ENCODE results near the gene PLBD1.

The PLBD1 gene

DNA sequence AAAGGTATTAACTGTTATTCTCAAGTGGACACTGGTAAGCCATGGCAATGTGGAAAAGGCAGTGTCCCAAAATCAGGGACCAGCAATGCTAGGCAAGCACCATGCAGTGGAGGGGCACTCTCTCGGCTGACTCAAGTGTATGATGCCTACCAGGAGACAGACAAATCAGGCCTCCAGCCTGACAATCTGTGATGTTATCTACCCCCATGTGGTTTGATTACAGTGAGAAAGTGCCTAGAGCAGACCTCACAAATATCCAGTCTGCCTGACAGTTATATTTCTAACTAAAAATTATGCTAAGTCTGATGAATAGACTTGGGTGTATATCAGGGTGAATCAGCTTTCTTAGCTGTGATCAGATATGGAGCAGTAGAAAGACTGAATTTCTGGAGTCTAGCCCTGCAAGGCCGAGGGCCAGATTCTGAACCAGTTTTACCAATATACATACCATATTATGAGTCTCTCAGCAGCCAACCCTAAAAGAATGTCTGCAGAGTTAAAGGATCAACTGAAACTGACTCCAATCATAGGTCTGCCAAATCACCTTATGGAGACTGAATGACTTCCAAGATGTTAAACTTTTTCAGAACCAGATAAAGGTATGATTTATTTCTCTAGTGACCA is 3.2 kb downstream of the PLBD1 start:
- no peak for TF ChIP-seq ZFX (IDR thresholded peaks at IDR 0.05)
- TF ChIP-seq, protein P1, sequence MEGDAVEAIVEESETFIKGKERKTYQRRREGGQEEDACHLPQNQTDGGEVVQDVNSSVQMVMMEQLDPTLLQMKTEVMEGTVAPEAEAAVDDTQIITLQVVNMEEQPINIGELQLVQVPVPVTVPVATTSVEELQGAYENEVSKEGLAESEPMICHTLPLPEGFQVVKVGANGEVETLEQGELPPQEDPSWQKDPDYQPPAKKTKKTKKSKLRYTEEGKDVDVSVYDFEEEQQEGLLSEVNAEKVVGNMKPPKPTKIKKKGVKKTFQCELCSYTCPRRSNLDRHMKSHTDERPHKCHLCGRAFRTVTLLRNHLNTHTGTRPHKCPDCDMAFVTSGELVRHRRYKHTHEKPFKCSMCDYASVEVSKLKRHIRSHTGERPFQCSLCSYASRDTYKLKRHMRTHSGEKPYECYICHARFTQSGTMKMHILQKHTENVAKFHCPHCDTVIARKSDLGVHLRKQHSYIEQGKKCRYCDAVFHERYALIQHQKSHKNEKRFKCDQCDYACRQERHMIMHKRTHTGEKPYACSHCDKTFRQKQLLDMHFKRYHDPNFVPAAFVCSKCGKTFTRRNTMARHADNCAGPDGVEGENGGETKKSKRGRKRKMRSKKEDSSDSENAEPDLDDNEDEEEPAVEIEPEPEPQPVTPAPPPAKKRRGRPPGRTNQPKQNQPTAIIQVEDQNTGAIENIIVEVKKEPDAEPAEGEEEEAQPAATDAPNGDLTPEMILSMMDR (conservative IDR thresholded peaks at IDR 0.05), result no peak
- peak overlapping the region; percentile 26; the same call in 1 of the 2 replicates for H3K27ac ChIP-seq

DNA sequence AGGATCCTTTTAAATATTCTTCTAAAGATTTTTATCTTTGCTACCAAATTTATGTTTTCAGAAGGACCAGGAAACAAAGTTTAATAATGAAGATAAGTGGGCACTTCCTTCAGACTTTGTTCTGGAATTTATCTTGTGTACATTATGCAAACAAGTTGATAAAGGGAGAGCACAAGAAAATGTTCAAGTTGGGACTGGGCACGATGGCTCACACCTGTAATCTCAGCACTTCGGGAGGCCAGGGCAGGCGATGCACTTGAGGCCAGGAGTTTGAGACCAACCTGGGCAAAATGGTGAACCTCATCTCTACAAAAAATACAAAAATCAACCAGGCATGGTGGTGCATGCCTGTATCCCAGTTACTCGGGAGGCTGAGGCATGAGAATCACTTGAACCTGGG is 4.6 kb downstream of the PLBD1 start:
- TF ChIP-seq ZFX (IDR thresholded peaks at IDR 0.05), result no peak
- TF ChIP-seq, protein P1 (conservative IDR thresholded peaks at IDR 0.05), result no peak
- peak overlapping the region; percentile 16; the same call in 1 of the 2 replicates for H3K27ac ChIP-seq

DNA sequence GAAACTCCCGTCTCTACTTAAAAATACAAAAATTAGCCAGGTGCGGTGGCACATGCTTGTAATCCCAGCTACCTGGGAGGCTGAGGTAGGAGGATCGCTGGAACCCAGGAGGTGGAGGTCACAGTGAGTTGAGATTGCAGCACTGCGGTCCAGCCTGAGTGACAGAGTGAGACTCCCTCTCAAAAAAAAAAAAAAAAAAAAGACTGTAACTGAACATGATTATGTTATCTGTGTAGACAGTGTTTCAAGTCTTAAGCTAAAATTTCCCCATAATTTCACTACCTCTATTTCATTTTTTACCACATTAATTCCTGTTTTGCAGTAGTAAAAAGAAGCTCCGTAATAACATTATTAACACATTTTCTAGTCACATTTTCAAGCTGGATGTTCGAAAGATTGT is 5.4 kb downstream of the PLBD1 start:
- no peak overlapping the region for H3K27ac ChIP-seq
- no peak for TF ChIP-seq ZFX (IDR thresholded peaks at IDR 0.05)
- TF ChIP-seq, protein P1 (conservative IDR thresholded peaks at IDR 0.05), result no peak

DNA sequence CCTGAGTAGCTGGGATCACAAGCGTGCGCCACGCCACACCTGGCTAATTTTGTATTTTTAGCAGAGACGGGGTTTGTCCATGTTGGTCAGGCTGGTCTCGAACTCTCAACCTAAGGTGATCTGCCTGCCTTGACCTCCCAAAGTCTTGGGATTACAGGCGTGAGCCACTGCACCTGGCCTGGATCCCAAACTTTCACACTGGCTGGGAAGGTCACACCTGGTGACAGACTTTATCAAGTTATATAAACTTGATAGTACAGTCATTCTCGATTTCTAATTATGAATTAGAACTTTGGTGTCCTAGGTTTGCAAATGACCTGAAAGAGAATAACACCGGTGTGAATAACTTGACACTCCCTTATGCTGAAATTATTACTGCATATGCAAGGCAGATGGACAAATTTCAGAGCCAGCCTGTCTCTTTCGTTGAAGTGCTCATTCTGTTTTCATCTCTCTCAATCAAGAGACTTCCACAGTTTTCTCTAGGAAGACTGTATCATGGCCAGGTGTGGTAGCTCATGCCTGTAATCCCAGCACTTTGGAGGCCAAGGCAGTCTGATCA is 5.9 kb downstream of the PLBD1 start:
- H3K27ac ChIP-seq, result no peak overlapping the region
- TF ChIP-seq, protein P1 (conservative IDR thresholded peaks at IDR 0.05), result no peak
- TF ChIP-seq ZFX (IDR thresholded peaks at IDR 0.05), result no peak

DNA sequence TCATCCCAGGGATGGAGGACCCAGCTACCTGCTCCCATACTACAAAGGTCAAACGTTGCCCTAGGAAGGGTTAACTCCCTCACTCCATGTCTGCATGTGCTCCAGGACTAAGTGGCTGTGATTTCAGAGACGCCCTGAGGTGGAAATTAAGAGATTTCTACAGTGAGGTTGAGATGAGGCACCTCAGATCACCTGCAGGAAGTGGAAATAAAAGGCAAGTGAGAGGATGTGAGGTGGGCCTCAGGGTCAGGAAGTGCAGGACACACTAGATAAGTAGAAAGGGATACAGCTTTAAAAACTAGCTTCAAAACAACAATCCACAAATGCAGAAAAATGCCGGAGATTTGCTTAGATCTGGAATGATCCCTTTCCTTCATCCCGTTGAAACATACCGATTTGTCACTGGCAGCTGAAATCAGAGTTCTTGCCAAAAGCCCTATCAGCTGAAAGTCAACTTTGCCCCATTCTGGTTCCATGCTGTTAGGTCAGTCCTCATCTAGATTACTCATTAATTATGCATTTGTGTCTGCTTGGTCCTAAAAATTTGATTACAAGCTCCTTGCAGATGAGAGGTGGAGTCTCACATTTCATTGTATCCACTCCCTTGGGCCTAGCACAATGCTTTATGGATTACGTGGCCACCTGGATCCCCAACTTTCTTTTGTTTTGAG is 6.6 kb downstream of the PLBD1 start:
- H3K27ac ChIP-seq, result no peak overlapping the region
- no peak for TF ChIP-seq ZFX (IDR thresholded peaks at IDR 0.05)
- TF ChIP-seq, protein P1 (conservative IDR thresholded peaks at IDR 0.05), result no peak

DNA sequence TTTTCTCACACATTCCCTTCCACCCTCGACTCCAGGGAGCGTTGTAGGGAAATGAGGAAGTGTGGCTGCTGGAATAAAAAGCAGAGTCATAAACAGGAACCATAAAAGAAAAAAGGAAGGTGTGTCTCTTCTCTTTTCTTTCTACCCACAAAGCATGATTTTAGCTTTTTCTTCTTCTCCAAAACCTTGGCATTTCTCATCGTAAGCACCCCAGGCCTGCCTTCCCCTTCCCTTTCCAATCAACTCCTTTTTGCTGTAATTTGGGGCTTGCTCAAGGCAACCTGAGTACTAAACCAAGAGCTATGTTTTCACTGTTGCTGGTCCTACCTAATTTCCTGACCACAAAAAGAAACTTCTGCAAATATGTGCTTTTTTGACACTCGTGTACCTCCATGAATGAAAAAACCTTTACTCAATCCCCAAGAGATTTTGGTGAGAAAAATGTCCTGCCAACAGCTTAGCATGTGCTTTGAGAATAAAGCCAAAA is 9.2 kb downstream of the PLBD1 start:
- no peak overlapping the region for H3K27ac ChIP-seq
- TF ChIP-seq ZFX (IDR thresholded peaks at IDR 0.05), result no peak
- TF ChIP-seq, protein P1 (conservative IDR thresholded peaks at IDR 0.05), result no peak

DNA sequence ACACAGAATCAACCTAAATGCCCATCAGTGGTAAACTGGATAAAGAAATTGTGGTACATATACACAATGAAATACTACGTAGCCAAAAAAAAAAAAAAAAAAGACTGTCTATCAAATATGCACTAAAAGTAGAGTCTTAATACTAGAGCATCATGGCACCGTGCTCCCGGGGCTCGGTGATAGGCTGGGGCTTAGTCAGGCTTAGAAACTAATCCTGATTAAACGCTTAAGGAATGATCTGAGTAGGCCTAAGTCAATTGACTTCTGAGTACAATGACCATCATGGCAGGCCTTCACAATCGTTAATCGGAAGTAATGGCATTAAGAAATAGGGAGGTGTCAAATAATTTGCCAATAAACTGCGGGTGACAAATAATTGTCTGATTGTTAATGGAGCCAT is 9.7 kb downstream of the PLBD1 start:
- no peak overlapping the region for H3K27ac ChIP-seq
- no peak for TF ChIP-seq ZFX (IDR thresholded peaks at IDR 0.05)
- TF ChIP-seq, protein P1 (conservative IDR thresholded peaks at IDR 0.05), result no peak

Measured in C4-2B (cell line).